PC-3 (cell line): ENCODE data around the gene ST3GAL3. TPM values are rescaled to one million over a fixed set of nuclear protein-coding genes. Genes with fewer than 3 reads are reported as not detected.

Source experiments
- ATAC-seq: fragments of 200-7000 bp; cut with Tn5 transposase; 2 replicates; pipeline ENCODE4 v1.9.1; 2020; ENCODE audit warnings: mild to moderate bottlenecking, moderate library complexity
- BruUV-seq: library from RNA; stranded (reverse); fragments of 400-500 nt; replicated peaks from 2 replicates; lab custom pipeline; 2021; lab: Mats Ljungman, UMichigan
- CTCF ChIA-PET: fragments of 300-600 bp; sonication (Branson Sonifier 250); formaldehyde crosslinking; loops from one replicate; lab custom pipeline; 2022; ENCODE audit warnings: antibody characterized with exemption; lab: Charles Lee
- POLR2A ChIA-PET: fragments of 300-600 bp; sonication (Branson Sonifier 250); formaldehyde crosslinking; loops from one replicate; lab custom pipeline; 2022; ENCODE audit warnings: antibody characterized with exemption; ENCODE audit not compliant: unreplicated experiment; lab: Charles Lee
- DNase-seq: peaks from one replicate; pipeline ENCODE4 v3.0.0-alpha.2; 2015
- H2AFZ ChIP-seq: fragments of 300-600 bp; sonication (generic); 2 replicates; pipeline ENCODE4 v1.6.0; 2016; ENCODE audit warnings: antibody characterized with exemption, low read length
- H3F3A ChIP-seq: fragments of 300-600 bp; sonication (generic); one replicate; pipeline ENCODE4 v1.6.0; 2017; ENCODE audit warnings: antibody characterized with exemption, low read length, control low read depth, mild to moderate bottlenecking; ENCODE audit not compliant: unreplicated experiment
- H3K27ac ChIP-seq: fragments of 300-600 bp; sonication (generic); 2 replicates; pipeline ENCODE4 v1.5.1; 2016; ENCODE audit warnings: mild to moderate bottlenecking, low read length
- H3K27me3 ChIP-seq: fragments of 300-600 bp; sonication (generic); 2 replicates; pipeline ENCODE4 v1.6.1; 2016; ENCODE audit warnings: low read length, mixed read lengths
- H3K36me3 ChIP-seq: fragments of 300-600 bp; sonication (generic); 2 replicates; pipeline ENCODE4 v1.6.1; 2016; ENCODE audit warnings: low read depth, mixed run types, low read length, mixed read lengths
- H3K4me1 ChIP-seq: fragments of 300-600 bp; sonication (generic); 2 replicates; pipeline ENCODE4 v1.5.1; 2016; ENCODE audit warnings: low read length; ENCODE audit not compliant: insufficient read depth
- H3K4me2 ChIP-seq: fragments of 300-600 bp; sonication (generic); 2 replicates; pipeline ENCODE4 v1.6.0; 2016; ENCODE audit warnings: low read length
- H3K4me3 ChIP-seq: fragments of 300-600 bp; sonication (generic); 2 replicates; pipeline ENCODE4 v1.5.1; 2016; ENCODE audit warnings: mild to moderate bottlenecking, low read length, mixed read lengths
- H3K79me2 ChIP-seq: fragments of 300-600 bp; sonication (generic); 2 replicates; pipeline ENCODE4 v1.6.1; 2017; ENCODE audit warnings: low read length, mixed read lengths
- H3K9ac ChIP-seq: fragments of 300-600 bp; sonication (generic); 2 replicates; pipeline ENCODE4 v1.6.0; 2016; ENCODE audit warnings: mild to moderate bottlenecking, low read length
- H3K9me2 ChIP-seq: fragments of 300-600 bp; sonication (generic); replicated peaks from 2 replicates; pipeline ENCODE4 v1.6.1; 2016; ENCODE audit warnings: mixed run types, low read length, mixed read lengths
- H3K9me3 ChIP-seq: fragments of 300-600 bp; sonication (generic); 2 replicates; pipeline ENCODE4 v1.6.1; 2016; ENCODE audit warnings: low read length, mixed read lengths
- H4K20me1 ChIP-seq: fragments of 300-600 bp; sonication (generic); 2 replicates; pipeline ENCODE4 v1.6.1; 2016; ENCODE audit warnings: low read length, mixed read lengths
- CTCF ChIP-seq: fragments of 300-600 bp; sonication (generic); conservative IDR thresholded peaks from 2 replicates; pipeline ENCODE4 v1.5.1; 2017; ENCODE audit warnings: antibody characterized with exemption, low read depth, mild to moderate bottlenecking, low read length
- EZH2 ChIP-seq: fragments of 300-600 bp; sonication (generic); IDR thresholded peaks from one replicate; pipeline ENCODE4 v1.6.1; 2017; ENCODE audit warnings: antibody characterized with exemption, mild to moderate bottlenecking, low read length; ENCODE audit not compliant: unreplicated experiment
- EZH2phosphoT487 ChIP-seq: fragments of 300-600 bp; sonication (generic); IDR thresholded peaks from 2 replicates; pipeline ENCODE4 v1.6.1; 2018; ENCODE audit warnings: mild to moderate bottlenecking, antibody characterized with exemption, low read length, borderline replicate concordance
- intact Hi-C: fragments of 100-400 bp; cut with micrococcal nuclease; formaldehyde crosslinking; loops from 2 replicates; pipeline ENCODE4 v1.9.0; 2023
- total RNA-seq: library from RNA; depleted of rRNA; stranded (reverse); fragments of >200 nt; gene quantifications from 2 replicates; pipeline ENCODE4 v1.2.3, GENCODE V29; 2014

The ST3GAL3 gene
- total RNA-seq, 1 experiment from 2014 or later, result 9.0 TPM

- ATAC-seq, result no peak
- peak overlapping the region; percentile 88 for H3K4me2 ChIP-seq
- H3K9ac ChIP-seq, result peak overlapping the region; percentile 92
- no peak for DNase-seq
- no peaks in the 10 kb centered on the region for H3K27me3 ChIP-seq
- H3K9me2 ChIP-seq, result no peaks in the 10 kb centered on the region
- peak overlapping the region; percentile 99 for H3K4me3 ChIP-seq
- peaks cover 27% of the 10 kb centered on the region for H3K79me2 ChIP-seq
- no peaks in the 10 kb centered on the region; the same call in 1 of the 2 replicates for H4K20me1 ChIP-seq
- peaks cover 18% of the 10 kb centered on the region for H3K4me1 ChIP-seq
- peaks cover 25% of the 10 kb centered on the region for H3K36me3 ChIP-seq
- H3F3A ChIP-seq, result no peaks in the 10 kb centered on the region
- intact Hi-C loops, result no loop called here
- no TSS peak for BruUV-seq
- no peak overlapping the region for H3K27ac ChIP-seq
- TF ChIP-seq CTCF (no peak), EZH2phosphoT487 (no peak), EZH2 (no peak)
- H3K9me3 ChIP-seq, result no peaks in the 10 kb centered on the region
- CTCF ChIA-PET, result interaction anchor here (1.5 kb wide), 1 partner anchor 36 kb away, joined by 3 read pairs; no protein-coding TSS in a partner anchor
- POLR2A ChIA-PET, result interaction anchor here (1.2 kb wide), 1 partner anchor 41 kb away, joined by 3 read pairs; no protein-coding TSS in a partner anchor
- H2AFZ ChIP-seq, result no peak overlapping the region; the same call in 1 of the 2 replicates
Observed at GRCh38 chr1:43970502-43970901, 263.2 kb downstream of the ST3GAL3 start.

DNA sequence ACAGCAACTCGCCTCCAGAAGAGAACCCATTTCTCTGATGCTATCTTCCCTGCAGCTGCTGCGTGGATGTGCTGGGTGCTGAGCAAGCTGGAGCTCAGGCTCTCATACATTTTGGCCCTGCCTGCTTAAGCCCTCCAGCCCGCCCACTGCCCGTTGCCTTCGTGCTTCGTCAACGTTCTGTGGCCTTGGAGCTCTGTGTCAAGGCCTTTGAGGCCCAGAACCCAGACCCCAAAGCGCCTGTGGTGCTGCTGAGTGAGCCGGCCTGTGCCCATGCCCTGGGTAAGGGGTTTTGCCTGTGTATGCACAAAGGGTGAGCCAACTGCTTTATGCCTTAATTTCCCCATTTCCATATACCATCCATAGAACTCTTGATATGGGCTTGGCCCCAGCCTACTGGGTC is 263.6 kb downstream of the ST3GAL3 start:
- Histone ChIP-seq H3F3A (no peaks in the 10 kb centered on the region), H3K9me2 (no peaks in the 10 kb centered on the region), H3K79me2 (peaks cover 32% of the 10 kb centered on the region), H3K9ac (no peak overlapping the region), H3K36me3 (peaks cover 25% of the 10 kb centered on the region), H3K27ac (no peak overlapping the region), H4K20me1 (peaks cover 3% of the 10 kb centered on the region; the same call in 1 of the 2 replicates), H3K4me2 (peak overlapping the region; percentile 88), H3K4me1 (peaks cover 21% of the 10 kb centered on the region), H3K27me3 (no peaks in the 10 kb centered on the region), H2AFZ (no peak overlapping the region), H3K4me3 (peak overlapping the region; percentile 99), H3K9me3 (no peaks in the 10 kb centered on the region)
- BruUV-seq, result no TSS peak
- no peak for DNase-seq
- intact Hi-C loops, result no loop called here
- ATAC-seq, result no peak
- POLR2A ChIA-PET, result interaction anchor here (1.2 kb wide), 1 partner anchor 42 kb away, joined by 3 read pairs; no protein-coding TSS in a partner anchor
- no peak for TF ChIP-seq EZH2
- CTCF ChIA-PET, result interaction anchor here (1.5 kb wide), 1 partner anchor 36 kb away, joined by 3 read pairs; no protein-coding TSS in a partner anchor

DNA sequence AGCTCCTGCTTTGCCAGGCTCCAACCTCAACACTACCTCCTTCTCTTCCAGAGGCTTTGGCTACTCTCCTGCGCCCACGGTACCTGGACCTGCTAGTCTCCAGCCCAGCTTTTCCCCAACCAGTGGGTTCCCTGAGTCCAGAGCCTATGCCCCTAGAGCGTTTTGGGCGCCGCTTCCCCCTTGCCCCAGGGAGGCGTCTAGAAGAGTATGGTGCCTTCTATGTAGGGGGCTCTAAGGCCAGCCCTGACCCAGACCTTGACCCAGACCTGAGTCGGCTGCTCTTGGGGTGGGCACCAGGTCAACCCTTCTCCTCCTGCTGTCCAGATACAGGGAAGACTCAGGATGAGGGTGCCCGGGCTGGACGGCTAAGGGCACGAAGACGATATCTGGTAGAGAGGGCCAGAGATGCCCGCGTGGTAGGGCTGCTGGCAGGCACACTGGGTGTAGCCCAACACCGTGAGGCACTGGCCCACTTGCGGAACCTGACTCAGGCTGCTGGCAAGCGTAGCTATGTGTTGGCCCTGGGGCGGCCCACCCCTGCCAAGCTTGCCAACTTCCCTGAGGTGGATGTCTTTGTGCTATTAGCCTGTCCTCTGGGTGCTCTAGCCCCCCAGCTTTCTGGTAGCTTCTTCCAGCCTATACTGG is 264.1 kb downstream of the ST3GAL3 start:
- Histone ChIP-seq H3K27me3 (no peaks in the 10 kb centered on the region), H3K9ac (no peak overlapping the region), H4K20me1 (peaks cover 8% of the 10 kb centered on the region; the same call in 1 of the 2 replicates), H3K27ac (no peak overlapping the region), H3K79me2 (peaks cover 37% of the 10 kb centered on the region), H3K4me2 (peak overlapping the region; percentile 88), H3K4me1 (peaks cover 26% of the 10 kb centered on the region), H3K9me2 (no peaks in the 10 kb centered on the region), H3K36me3 (peaks cover 28% of the 10 kb centered on the region), H3K4me3 (peak overlapping the region; percentile 99; the same call in 1 of the 2 replicates), H3K9me3 (no peaks in the 10 kb centered on the region), H3F3A (no peaks in the 10 kb centered on the region), H2AFZ (no peak overlapping the region)
- ChIA-PET CTCF (no interaction called here), POLR2A (interaction anchor here (1.2 kb wide), 1 partner anchor 42 kb away, joined by 3 read pairs; no protein-coding TSS in a partner anchor)
- TF ChIP-seq EZH2phosphoT487 (no peak), EZH2 (no peak), CTCF (no peak)
- ATAC-seq, result no peak
- no TSS peak for BruUV-seq
- DNase-seq, result no peak
- intact Hi-C loops, result no loop called here
